Type B pancreatic cell (in vitro differentiated cells): ENCODE measurements around the gene LRFN2. TPM values are rescaled to one million over a fixed set of nuclear protein-coding genes. Genes with fewer than 3 reads are reported as not detected.

Experiments used
- DNase-seq: peaks from one replicate; pipeline ENCODE4 v3.0.0; 2021; ENCODE audit warnings: mixed read lengths; ENCODE audit not compliant: unreplicated experiment; ENCODE audit errors: extremely low spot score
- H3K27ac Mint-ChIP-seq: 2 replicates; pipeline ENCODE4 v1.8.0; 2021; ENCODE audit warnings: mild to moderate bottlenecking, mixed read lengths
- H3K27me3 Mint-ChIP-seq: 2 replicates; pipeline ENCODE4 v1.8.0; 2021; ENCODE audit warnings: mixed read lengths
- H3K36me3 Mint-ChIP-seq: 2 replicates; pipeline ENCODE4 v1.8.0; 2021; ENCODE audit warnings: mixed read lengths
- H3K4me1 Mint-ChIP-seq: one replicate; pipeline ENCODE4 v1.8.0; 2021; ENCODE audit warnings: mixed read lengths; ENCODE audit not compliant: unreplicated experiment
- H3K4me3 Mint-ChIP-seq: 2 replicates; pipeline ENCODE4 v1.8.0; 2021; ENCODE audit warnings: mild to moderate bottlenecking, mixed read lengths
- H3K9me3 Mint-ChIP-seq: 2 replicates; pipeline ENCODE4 v1.8.0; 2021; ENCODE audit warnings: mixed read lengths
- total RNA-seq: library from RNA; stranded (reverse); gene quantifications from 2 replicates; pipeline ENCODE4 v1.2.1, GENCODE V29; 2021; ENCODE audit warnings: low replicate concordance
- TF ChIP-seq, protein P1 (sequence below): fragments of 200-600 bp; sonication (generic); conservative IDR thresholded peaks from 2 replicates; pipeline ENCODE4 v1.5.0; 2021; ENCODE audit warnings: antibody characterized with exemption, mild to moderate bottlenecking

LRFN2 gene
- total RNA-seq, 1 donor from 2014 or later = 3.4 TPM

DNA sequence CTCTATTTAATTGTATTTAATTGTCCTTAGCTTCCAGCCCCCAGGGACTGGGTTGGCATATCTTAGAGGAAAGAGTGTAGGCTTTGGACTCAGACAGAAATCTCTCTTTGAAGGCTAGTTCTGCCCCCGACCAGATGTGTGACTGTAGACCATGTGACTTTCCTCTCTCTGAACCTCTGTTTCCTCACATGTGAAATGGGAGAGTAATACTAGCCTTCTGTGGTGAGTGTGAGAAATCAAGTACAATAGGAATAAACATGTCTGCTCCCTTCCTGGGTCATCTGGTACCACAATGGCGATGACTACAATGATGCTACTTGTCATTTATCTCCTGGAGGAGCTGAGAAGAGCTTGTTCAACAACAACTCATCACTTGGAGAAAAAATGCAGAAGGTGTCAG is 179.9 kb downstream of the LRFN2 start:
- peaks cover 26% of the 10 kb centered on the region for H3K4me1 Mint-ChIP-seq
- no peaks in the 10 kb centered on the region for H3K9me3 Mint-ChIP-seq
- no peaks in the 10 kb centered on the region for H3K27me3 Mint-ChIP-seq
- no peak for DNase-seq
- TF ChIP-seq, protein P1, sequence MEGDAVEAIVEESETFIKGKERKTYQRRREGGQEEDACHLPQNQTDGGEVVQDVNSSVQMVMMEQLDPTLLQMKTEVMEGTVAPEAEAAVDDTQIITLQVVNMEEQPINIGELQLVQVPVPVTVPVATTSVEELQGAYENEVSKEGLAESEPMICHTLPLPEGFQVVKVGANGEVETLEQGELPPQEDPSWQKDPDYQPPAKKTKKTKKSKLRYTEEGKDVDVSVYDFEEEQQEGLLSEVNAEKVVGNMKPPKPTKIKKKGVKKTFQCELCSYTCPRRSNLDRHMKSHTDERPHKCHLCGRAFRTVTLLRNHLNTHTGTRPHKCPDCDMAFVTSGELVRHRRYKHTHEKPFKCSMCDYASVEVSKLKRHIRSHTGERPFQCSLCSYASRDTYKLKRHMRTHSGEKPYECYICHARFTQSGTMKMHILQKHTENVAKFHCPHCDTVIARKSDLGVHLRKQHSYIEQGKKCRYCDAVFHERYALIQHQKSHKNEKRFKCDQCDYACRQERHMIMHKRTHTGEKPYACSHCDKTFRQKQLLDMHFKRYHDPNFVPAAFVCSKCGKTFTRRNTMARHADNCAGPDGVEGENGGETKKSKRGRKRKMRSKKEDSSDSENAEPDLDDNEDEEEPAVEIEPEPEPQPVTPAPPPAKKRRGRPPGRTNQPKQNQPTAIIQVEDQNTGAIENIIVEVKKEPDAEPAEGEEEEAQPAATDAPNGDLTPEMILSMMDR = no peak
- no peak overlapping the region for H3K4me3 Mint-ChIP-seq
- no peak overlapping the region for H3K27ac Mint-ChIP-seq
- no peaks in the 10 kb centered on the region for H3K36me3 Mint-ChIP-seq

- Mint-ChIP-seq H3K36me3 (no peaks in the 10 kb centered on the region), H3K9me3 (no peaks in the 10 kb centered on the region), H3K4me3 (no peak overlapping the region), H3K27me3 (no peaks in the 10 kb centered on the region), H3K4me1 (peaks cover 22% of the 10 kb centered on the region), H3K27ac (no peak overlapping the region)
- TF ChIP-seq, protein P1 = no peak
- DNase-seq = no peak
These were observed 181.0 kb downstream of the LRFN2 start for GRCh38 chr6:40406175-40406574.

- H3K9me3 Mint-ChIP-seq = no peaks in the 10 kb centered on the region
These were observed 186.4 kb downstream of the LRFN2 start for GRCh38 chr6:40400738-40401137.

GRCh38 chr6:40399888-40400457 is 187.2 kb downstream of the LRFN2 start:
- Mint-ChIP-seq H3K36me3 (no peaks in the 10 kb centered on the region), H3K9me3 (no peaks in the 10 kb centered on the region), H3K4me1 (peaks cover 32% of the 10 kb centered on the region), H3K4me3 (no peak overlapping the region), H3K27me3 (no peaks in the 10 kb centered on the region), H3K27ac (no peak overlapping the region)
- DNase-seq = no peak
- TF ChIP-seq, protein P1 = no peak

More at GRCh38 chr6:40400738-40401137, 186.4 kb downstream of the LRFN2 start:
- no peaks in the 10 kb centered on the region for H3K36me3 Mint-ChIP-seq
- peaks cover 29% of the 10 kb centered on the region for H3K4me1 Mint-ChIP-seq
- DNase-seq = no peak
- no peak overlapping the region for H3K4me3 Mint-ChIP-seq
- TF ChIP-seq, protein P1 = no peak
- H3K27me3 Mint-ChIP-seq = no peaks in the 10 kb centered on the region
- no peak overlapping the region for H3K27ac Mint-ChIP-seq

DNA sequence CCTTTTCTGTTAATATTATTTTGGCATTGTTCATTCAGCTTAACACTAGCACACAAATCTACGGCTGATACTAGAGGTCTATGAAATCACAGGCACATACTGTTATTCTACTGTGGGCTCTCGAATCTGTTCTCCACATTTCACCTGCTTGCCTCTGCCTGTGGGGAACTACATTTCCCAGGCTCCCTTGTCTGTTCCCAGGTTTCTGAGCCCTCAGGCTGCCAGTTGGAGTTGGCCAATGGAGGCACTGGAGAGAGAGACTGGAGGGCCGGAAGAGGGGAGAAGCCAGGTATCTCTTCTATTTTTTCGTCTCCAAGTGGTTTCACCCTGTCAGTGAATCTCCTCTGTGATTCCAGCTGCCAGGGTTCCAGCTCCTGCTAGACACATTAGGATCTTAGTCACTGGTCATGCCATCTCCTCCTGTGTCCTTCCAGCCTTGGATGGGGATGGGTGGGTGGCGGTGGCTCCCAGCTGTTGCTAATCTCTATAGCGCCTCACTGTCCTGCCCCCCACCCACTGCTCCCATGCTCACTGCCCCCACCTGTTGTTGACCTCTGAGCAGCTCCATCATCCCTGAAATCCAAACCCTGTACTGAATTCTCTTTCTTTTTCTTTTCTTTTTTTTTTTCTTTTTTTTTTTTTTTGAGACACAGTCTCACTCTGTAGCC is 188.2 kb downstream of the LRFN2 start:
- H3K27me3 Mint-ChIP-seq = no peaks in the 10 kb centered on the region
- H3K9me3 Mint-ChIP-seq = no peaks in the 10 kb centered on the region
- no peaks in the 10 kb centered on the region for H3K36me3 Mint-ChIP-seq
- no peak overlapping the region for H3K4me3 Mint-ChIP-seq
- TF ChIP-seq, protein P1 = no peak
- H3K27ac Mint-ChIP-seq = no peak overlapping the region
- H3K4me1 Mint-ChIP-seq = peaks cover 32% of the 10 kb centered on the region
- DNase-seq = no peak
